Progenitor cell of endocrine pancreas (in vitro differentiated cells): ENCODE measurements around the gene ATG3. TPM values are rescaled to one million over a fixed set of nuclear protein-coding genes. Genes with fewer than 3 reads are reported as not detected.
A peak's percentile ranks its signal among the peaks of the same experiment; 100 is the strongest.
"Not testable (repeated sequence)": the region's sequence is repeated elsewhere in the genome, so short reads cannot be mapped to it uniquely, and the experiment has no call there.

Source experiments
- DNase-seq: peaks from one replicate; pipeline ENCODE4 v3.0.0; 2021; ENCODE audit warnings: low spot score; ENCODE audit not compliant: unreplicated experiment
- H3K27ac Mint-ChIP-seq: 2 replicates; pipeline ENCODE4 v1.8.0; 2021; ENCODE audit warnings: mild to moderate bottlenecking, moderate library complexity, mixed read lengths
- H3K27me3 Mint-ChIP-seq: 2 replicates; pipeline ENCODE4 v1.8.0; 2021; ENCODE audit warnings: mixed read lengths
- H3K36me3 Mint-ChIP-seq: 2 replicates; pipeline ENCODE4 v1.8.0; 2022; ENCODE audit warnings: mixed read lengths; ENCODE audit not compliant: insufficient read depth
- H3K4me1 Mint-ChIP-seq: 2 replicates; pipeline ENCODE4 v1.8.0; 2021; ENCODE audit warnings: low read depth, mixed read lengths
- H3K4me3 Mint-ChIP-seq: 2 replicates; pipeline ENCODE4 v1.8.0; 2021; ENCODE audit warnings: low read depth, mild to moderate bottlenecking, moderate library complexity, mixed read lengths
- H3K9me3 Mint-ChIP-seq: 2 replicates; pipeline ENCODE4 v1.8.0; 2021; ENCODE audit warnings: low read depth, mixed read lengths
- total RNA-seq: library from RNA; stranded (reverse); gene quantifications from 2 replicates; pipeline ENCODE4 v1.2.1, GENCODE V29; 2021
- TF ChIP-seq, protein P1 (sequence below): fragments of 200-600 bp; sonication (generic); IDR thresholded peaks from one replicate; pipeline ENCODE4 v1.5.0; 2021; ENCODE audit warnings: antibody characterized with exemption, mild to moderate bottlenecking; ENCODE audit not compliant: unreplicated experiment

ATG3 gene
- total RNA-seq, 1 donor from 2014 or later: 26.9 TPM

DNA sequence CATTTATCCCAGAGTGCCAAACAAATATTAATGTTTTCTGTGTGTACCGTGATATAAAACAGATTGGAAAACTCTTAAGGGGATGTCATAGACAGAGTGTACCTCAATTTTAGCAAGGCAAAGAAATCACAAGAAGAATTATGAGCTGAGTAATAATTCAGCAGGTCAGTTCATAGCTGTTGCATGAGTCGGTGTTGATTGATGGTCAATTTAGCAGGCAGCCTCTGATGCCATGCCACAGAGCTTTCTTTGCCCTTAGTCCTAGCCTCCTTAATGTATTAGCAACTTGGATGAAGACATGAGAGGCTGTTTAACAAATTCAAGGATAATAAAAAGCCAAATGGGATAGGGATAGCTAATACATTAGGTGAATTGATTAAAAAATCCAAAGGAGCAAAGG, 6.9 kb upstream of the ATG3 start:
- H3K36me3 Mint-ChIP-seq: peaks cover 15% of the 10 kb centered on the region
- no peak for DNase-seq
- peaks cover 2% of the 10 kb centered on the region for H3K4me1 Mint-ChIP-seq
- H3K27me3 Mint-ChIP-seq: no peaks in the 10 kb centered on the region
- H3K4me3 Mint-ChIP-seq: no peak overlapping the region
- H3K27ac Mint-ChIP-seq: no peak overlapping the region
- TF ChIP-seq, protein P1, sequence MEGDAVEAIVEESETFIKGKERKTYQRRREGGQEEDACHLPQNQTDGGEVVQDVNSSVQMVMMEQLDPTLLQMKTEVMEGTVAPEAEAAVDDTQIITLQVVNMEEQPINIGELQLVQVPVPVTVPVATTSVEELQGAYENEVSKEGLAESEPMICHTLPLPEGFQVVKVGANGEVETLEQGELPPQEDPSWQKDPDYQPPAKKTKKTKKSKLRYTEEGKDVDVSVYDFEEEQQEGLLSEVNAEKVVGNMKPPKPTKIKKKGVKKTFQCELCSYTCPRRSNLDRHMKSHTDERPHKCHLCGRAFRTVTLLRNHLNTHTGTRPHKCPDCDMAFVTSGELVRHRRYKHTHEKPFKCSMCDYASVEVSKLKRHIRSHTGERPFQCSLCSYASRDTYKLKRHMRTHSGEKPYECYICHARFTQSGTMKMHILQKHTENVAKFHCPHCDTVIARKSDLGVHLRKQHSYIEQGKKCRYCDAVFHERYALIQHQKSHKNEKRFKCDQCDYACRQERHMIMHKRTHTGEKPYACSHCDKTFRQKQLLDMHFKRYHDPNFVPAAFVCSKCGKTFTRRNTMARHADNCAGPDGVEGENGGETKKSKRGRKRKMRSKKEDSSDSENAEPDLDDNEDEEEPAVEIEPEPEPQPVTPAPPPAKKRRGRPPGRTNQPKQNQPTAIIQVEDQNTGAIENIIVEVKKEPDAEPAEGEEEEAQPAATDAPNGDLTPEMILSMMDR: no peak
- no peaks in the 10 kb centered on the region for H3K9me3 Mint-ChIP-seq

DNA sequence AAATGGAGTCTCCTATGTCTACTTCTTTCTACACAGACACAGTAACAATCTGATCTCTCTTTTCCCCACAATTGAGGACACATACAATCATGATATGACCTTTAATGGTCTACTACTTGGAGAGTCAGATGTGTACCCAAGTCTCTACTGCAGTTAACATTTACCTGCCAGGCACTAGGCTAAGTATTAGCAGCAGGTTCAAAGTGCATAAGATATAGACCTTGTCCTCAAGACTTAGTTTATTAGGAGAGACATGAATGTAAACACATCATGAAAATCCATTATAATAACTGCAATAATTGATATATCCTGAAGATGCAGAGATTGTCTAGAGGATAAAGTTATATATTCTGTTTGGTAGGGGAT, 3.2 kb upstream of the ATG3 start:
- peaks cover 4% of the 10 kb centered on the region for H3K36me3 Mint-ChIP-seq
- H3K9me3 Mint-ChIP-seq: no peaks in the 10 kb centered on the region
- H3K27ac Mint-ChIP-seq: no peak overlapping the region
- H3K27me3 Mint-ChIP-seq: no peaks in the 10 kb centered on the region
- H3K4me1 Mint-ChIP-seq: peaks cover 14% of the 10 kb centered on the region
- H3K4me3 Mint-ChIP-seq: no peak overlapping the region
- DNase-seq: no peak
- TF ChIP-seq, protein P1: no peak

DNA sequence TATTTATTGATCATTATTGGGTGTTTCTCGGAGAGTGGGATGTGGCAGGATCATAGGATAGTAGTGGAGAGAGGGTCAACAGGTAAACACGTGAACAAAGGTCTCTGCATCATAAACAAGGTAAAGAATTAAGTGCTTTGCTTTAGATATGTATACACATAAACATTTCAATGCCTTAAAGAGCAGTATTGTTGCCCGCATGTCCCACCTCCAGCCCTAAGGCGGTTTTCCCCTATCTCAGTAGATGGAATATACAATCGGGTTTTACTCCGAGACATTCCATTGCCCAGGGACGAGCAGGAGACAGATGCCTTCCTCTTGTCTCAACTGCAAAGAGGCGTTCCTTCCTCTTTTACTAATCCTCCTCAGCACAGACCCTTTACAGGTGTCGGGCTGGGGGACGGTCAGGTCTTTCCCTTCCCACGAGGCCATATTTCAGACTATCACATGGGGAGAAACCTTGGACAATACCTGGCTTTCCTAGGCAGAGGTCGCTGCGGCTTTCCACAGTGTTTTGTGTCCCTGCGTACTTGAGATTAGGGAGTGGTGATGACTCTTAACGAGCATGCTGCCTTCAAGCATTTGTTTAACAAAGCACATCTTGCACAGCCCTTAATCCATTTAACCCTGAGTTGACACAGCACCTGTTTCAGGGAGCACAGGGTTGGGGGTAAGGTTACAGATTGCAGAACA, 2.6 kb upstream of the ATG3 start:
- H3K36me3 Mint-ChIP-seq, H3K27me3 Mint-ChIP-seq, H3K4me3 Mint-ChIP-seq, H3K9me3 Mint-ChIP-seq, DNase-seq, H3K27ac Mint-ChIP-seq: not testable (repeated sequence)
- TF ChIP-seq, protein P1: peak; percentile 11
- H3K4me1 Mint-ChIP-seq: peaks cover 20% of the 10 kb centered on the region

DNA sequence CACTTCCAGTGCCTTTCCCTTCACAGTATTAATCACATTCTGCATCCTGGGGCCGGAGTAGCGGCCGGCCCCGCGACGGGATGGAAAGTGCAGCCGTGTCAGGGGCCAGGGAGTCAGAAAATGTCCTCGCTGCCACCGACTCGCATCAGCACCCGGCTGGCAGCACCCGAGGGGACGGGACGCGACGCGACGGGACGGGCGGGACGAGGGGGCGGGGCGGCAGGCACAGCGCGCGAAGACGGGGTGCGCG, 353 bp downstream of the ATG3 start:
- no peak for DNase-seq
- Mint-ChIP-seq H3K9me3 (no peaks in the 10 kb centered on the region), H3K36me3 (peaks cover 5% of the 10 kb centered on the region), H3K27ac (peak overlapping the region; percentile 96), H3K4me3 (peak overlapping the region; percentile 92), H3K4me1 (peaks cover 21% of the 10 kb centered on the region), H3K27me3 (no peaks in the 10 kb centered on the region)
- TF ChIP-seq, protein P1: no peak

DNA sequence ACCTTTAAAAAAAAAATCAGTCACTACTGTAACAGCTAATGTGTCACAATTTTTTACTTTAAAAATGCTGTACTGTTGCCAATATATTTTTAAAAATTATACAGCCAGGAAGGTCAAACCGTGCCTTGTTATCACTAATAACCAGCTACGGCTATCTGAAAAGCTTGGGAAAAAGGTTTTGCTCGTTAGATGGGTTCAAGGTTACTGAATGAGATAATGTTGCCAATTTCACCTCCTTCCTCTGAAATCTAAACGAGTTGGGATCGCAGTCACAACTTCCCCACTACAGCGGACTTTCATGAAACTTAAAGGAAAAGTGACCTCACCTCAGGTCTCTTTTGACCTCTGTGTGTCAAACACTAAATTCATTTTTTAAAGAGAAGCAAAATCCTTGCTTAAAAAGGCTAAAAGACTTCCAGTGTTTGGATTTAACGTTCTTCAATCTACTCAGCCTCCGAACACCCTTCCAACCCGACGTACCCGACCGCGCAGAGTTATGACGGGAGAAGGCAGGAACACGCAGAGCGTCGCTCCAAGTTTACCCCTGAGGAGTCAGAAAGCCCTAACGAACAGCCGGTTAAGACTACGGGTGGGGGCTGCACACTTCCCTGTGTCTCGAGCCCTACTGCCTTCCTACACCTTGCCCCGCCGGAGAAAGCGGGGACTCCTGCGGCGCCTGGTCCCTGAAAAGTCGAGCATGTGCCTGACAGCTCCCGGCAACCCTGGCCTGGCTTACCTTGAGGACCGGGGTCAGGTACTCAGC, 860 bp downstream of the ATG3 start:
- DNase-seq: peak; percentile 29
- no peaks in the 10 kb centered on the region for H3K9me3 Mint-ChIP-seq
- H3K36me3 Mint-ChIP-seq: peaks cover 7% of the 10 kb centered on the region
- H3K4me1 Mint-ChIP-seq: peaks cover 21% of the 10 kb centered on the region
- peak overlapping the region; percentile 92 for H3K4me3 Mint-ChIP-seq
- peak overlapping the region; percentile 96 for H3K27ac Mint-ChIP-seq
- H3K27me3 Mint-ChIP-seq: no peaks in the 10 kb centered on the region
- TF ChIP-seq, protein P1: no peak
